PC-9 (cell line): ENCODE data around the gene NCS1. TPM values are rescaled to one million over a fixed set of nuclear protein-coding genes. Genes with fewer than 3 reads are reported as not detected.

Experiments used
- BruUV-seq: library from RNA; stranded (reverse); fragments of 400-500 nt; replicated peaks from 2 replicates; lab custom pipeline; 2021; lab: Mats Ljungman, UMichigan
- CTCF ChIA-PET: fragments of 300-600 bp; sonication (Branson Sonifier 250); formaldehyde crosslinking; loops from one replicate; lab custom pipeline; 2022; ENCODE audit warnings: antibody characterized with exemption; lab: Charles Lee
- POLR2A ChIA-PET: fragments of 300-600 bp; sonication (Branson Sonifier 250); formaldehyde crosslinking; loops from one replicate; lab custom pipeline; 2022; ENCODE audit warnings: antibody characterized with exemption; ENCODE audit not compliant: unreplicated experiment; lab: Charles Lee
- DNase-seq, 2 experiments: peaks; one replicate each; pipeline versions ENCODE4 v3.0.0 to v3.0.0-alpha.2; 2015 to 2022; ENCODE audit warnings: mixed read lengths in 1 of 2
- H2AFZ ChIP-seq: fragments of 200-600 bp; sonication (generic); 2 replicates; pipeline ENCODE4 v1.8.1; 2017; ENCODE audit warnings: antibody characterized with exemption
- H3F3A ChIP-seq: fragments of 200-600 bp; sonication (generic); 2 replicates; pipeline ENCODE4 v1.8.1; 2017; ENCODE audit warnings: antibody characterized with exemption, mild to moderate bottlenecking, low read depth; ENCODE audit not compliant: insufficient read depth
- H3K27ac ChIP-seq: fragments of 200-600 bp; sonication (generic); 2 replicates; pipeline ENCODE4 v1.6.1; 2016; ENCODE audit warnings: mixed run types
- H3K27me3 ChIP-seq: fragments of 200-600 bp; sonication (generic); 2 replicates; pipeline ENCODE4 v1.6.1; 2016; ENCODE audit warnings: low read depth, mixed run types; ENCODE audit not compliant: insufficient read depth
- H3K36me3 ChIP-seq: fragments of 200-600 bp; sonication (generic); 2 replicates; pipeline ENCODE4 v1.6.1; 2016; ENCODE audit warnings: low read depth, mixed run types
- H3K4me1 ChIP-seq: fragments of 200-600 bp; sonication (generic); replicated peaks from 2 replicates; pipeline ENCODE4 v1.6.1; 2016; ENCODE audit warnings: mixed run types; ENCODE audit not compliant: insufficient read depth
- H3K4me2 ChIP-seq: fragments of 200-600 bp; sonication (generic); 2 replicates; pipeline ENCODE4 v1.6.1; 2017; ENCODE audit warnings: mixed run types
- H3K4me3 ChIP-seq: fragments of 200-600 bp; sonication (generic); 2 replicates; pipeline ENCODE4 v1.6.1; 2016; ENCODE audit warnings: mixed run types
- H3K79me2 ChIP-seq: fragments of 200-600 bp; sonication (generic); 2 replicates; pipeline ENCODE4 v1.6.1; 2017; ENCODE audit warnings: low read depth, mixed run types
- H3K9me2 ChIP-seq: fragments of 200-600 bp; sonication (generic); 2 replicates; pipeline ENCODE4 v1.8.1; 2017; ENCODE audit warnings: mild to moderate bottlenecking; ENCODE audit not compliant: insufficient read depth
- H3K9me3 ChIP-seq: fragments of 200-600 bp; sonication (generic); 2 replicates; pipeline ENCODE4 v1.8.1; 2016; ENCODE audit warnings: low read depth; ENCODE audit not compliant: insufficient read depth
- H4K20me1 ChIP-seq: fragments of 200-600 bp; sonication (generic); 2 replicates; pipeline ENCODE4 v1.8.1; 2017; ENCODE audit not compliant: insufficient read depth
- EZH2 ChIP-seq: fragments of 200-600 bp; sonication (generic); IDR thresholded peaks from 2 replicates; pipeline ENCODE4 v1.8.0; 2017; ENCODE audit warnings: antibody characterized with exemption, low read depth
- intact Hi-C: fragments of 100-400 bp; cut with micrococcal nuclease; formaldehyde crosslinking; loops from one replicate; pipeline ENCODE4 v1.10.0; 2022; ENCODE audit not compliant: unreplicated experiment
- total RNA-seq: library from RNA; stranded (reverse); gene quantifications from 2 replicates; pipeline ENCODE4 v1.2.3, GENCODE V29; 2021
- TF ChIP-seq, protein P1 (sequence below): fragments of 200-600 bp; sonication (generic); conservative IDR thresholded peaks from 2 replicates; pipeline ENCODE4 v1.6.1; 2017; ENCODE audit warnings: mixed run types, antibody characterized with exemption, mild to moderate bottlenecking, moderate library complexity

The NCS1 gene
- total RNA-seq, 1 experiment from 2014 or later, result 59.2 TPM

DNA sequence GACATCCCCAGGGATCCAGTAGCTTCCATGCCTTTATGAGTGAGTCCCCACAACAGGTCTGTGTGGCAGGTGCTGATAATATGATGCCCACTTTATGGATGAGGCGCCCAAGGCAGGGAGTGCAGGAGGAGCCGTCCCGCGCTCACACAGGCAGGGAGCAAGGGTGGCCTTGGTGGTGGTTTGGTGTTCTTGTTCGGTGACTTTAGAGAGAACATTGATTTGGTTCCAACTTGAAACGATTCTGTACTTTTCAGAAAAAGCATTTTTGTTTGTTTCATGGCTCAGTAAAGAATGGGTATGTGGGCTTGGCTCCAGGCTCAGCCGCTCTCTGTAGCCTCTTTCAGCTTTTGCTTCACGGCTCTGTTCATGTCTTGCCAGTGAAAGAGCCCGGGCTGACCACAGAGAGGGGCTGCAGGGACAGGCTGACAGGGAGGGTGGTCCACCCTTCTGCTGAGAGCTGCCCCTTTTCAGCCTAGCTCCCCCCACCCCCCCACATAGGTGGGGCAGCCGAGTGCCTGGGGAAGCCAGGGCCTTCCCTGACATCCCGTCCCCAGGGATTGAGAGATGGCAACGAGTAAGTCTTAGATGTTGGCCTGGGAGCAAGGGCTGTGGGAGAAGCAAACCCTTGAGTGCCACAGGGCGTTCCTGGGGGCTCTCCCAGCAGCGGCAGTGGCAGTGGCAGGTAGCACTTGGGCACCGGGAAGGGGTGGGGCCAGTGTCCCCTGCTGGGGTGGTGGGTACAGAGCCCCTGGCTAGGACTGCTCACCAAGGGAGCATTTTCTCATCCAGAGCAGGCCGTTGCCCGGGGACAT is 28.0 kb downstream of the NCS1 start:
- H3K36me3 ChIP-seq, result no peaks in the 10 kb centered on the region
- no peaks in the 10 kb centered on the region for H3K79me2 ChIP-seq
- no peak for DNase-seq

DNA sequence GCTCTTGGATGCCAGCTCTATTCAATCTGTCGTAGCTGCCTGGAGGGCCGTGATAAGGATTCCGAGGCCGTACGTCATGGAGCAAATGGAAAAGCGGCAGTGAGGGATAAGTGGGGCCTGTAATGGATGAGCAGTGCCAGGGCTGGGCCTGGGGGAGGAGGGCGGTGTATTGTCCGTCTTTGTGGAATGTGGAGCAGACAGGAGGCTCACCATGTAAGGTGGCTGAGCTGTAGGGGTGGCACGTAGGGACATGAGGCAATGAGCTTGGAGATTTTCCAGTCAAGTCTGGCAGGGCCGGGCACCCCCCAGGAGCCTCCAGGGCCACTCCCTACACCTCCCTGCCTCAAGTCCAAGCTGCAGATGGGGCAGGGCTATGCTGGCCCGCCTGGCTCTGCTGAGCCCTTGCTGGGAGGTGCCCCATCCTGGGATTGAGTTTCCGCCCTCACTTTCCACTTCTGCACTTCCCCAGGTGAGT is 29.2 kb downstream of the NCS1 start:
- POLR2A ChIA-PET, result no interaction called here
- BruUV-seq, result no TSS peak
- peaks cover 2% of the 10 kb centered on the region; the same call in 1 of the 2 replicates for H4K20me1 ChIP-seq

More for the DNA sequence above, 28.0 kb downstream of the NCS1 start:
- CTCF ChIA-PET, result no interaction called here
- no peak overlapping the region for H2AFZ ChIP-seq
- peaks cover 4% of the 10 kb centered on the region; the same call in 1 of the 2 replicates for H4K20me1 ChIP-seq
- H3K27me3 ChIP-seq, result no peaks in the 10 kb centered on the region
- TF ChIP-seq EZH2, result no peak
- TF ChIP-seq, protein P1, sequence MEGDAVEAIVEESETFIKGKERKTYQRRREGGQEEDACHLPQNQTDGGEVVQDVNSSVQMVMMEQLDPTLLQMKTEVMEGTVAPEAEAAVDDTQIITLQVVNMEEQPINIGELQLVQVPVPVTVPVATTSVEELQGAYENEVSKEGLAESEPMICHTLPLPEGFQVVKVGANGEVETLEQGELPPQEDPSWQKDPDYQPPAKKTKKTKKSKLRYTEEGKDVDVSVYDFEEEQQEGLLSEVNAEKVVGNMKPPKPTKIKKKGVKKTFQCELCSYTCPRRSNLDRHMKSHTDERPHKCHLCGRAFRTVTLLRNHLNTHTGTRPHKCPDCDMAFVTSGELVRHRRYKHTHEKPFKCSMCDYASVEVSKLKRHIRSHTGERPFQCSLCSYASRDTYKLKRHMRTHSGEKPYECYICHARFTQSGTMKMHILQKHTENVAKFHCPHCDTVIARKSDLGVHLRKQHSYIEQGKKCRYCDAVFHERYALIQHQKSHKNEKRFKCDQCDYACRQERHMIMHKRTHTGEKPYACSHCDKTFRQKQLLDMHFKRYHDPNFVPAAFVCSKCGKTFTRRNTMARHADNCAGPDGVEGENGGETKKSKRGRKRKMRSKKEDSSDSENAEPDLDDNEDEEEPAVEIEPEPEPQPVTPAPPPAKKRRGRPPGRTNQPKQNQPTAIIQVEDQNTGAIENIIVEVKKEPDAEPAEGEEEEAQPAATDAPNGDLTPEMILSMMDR, result no peak
- intact Hi-C loops, result no loop called here
- no peaks in the 10 kb centered on the region for H3K9me2 ChIP-seq
- no peak overlapping the region for H3K27ac ChIP-seq
- POLR2A ChIA-PET, result interaction anchor here (0.7 kb wide), 2 partner anchors 18 to 289 kb away, joined by 6 to 10 read pairs; no protein-coding TSS in a partner anchor
- H3K4me1 ChIP-seq, result no peaks in the 10 kb centered on the region
- H3K4me2 ChIP-seq, result no peak overlapping the region
- H3K9me3 ChIP-seq, result no peaks in the 10 kb centered on the region
- no peak overlapping the region for H3K4me3 ChIP-seq
- H3F3A ChIP-seq, result no peaks in the 10 kb centered on the region
- no TSS peak for BruUV-seq

DNA sequence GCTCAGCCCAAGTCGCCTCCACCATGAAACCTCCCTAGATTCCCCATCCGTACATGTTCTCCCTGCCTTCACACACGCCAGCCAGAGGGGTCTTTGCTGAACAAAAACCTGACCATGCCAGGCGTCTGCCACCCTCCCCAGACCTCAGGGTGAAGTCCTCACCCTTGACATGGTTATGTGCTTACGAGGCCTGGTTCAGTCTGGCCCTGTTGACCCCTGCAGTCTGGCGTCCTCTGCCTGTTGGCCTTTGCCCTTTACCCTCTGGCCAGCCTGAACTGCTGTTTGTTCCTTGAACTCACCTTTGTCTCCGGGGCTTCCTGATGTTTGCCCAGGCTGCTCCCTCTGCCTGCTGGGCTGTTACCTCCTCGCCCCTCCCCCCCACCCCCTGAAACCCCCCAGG is 29.8 kb downstream of the NCS1 start:
- TF ChIP-seq, protein P1, result no peak
- TF ChIP-seq EZH2, result no peak
- Histone ChIP-seq H3F3A (no peaks in the 10 kb centered on the region), H3K9me3 (no peaks in the 10 kb centered on the region), H3K27me3 (no peaks in the 10 kb centered on the region), H3K36me3 (no peaks in the 10 kb centered on the region), H3K9me2 (no peaks in the 10 kb centered on the region), H3K4me1 (no peaks in the 10 kb centered on the region), H3K79me2 (no peaks in the 10 kb centered on the region), H3K27ac (no peak overlapping the region), H4K20me1 (no peaks in the 10 kb centered on the region; the same call in 1 of the 2 replicates), H3K4me3 (no peak overlapping the region), H2AFZ (no peak overlapping the region), H3K4me2 (no peak overlapping the region)
- ChIA-PET POLR2A (no interaction called here), CTCF (no interaction called here)
- no peak for DNase-seq
- no TSS peak for BruUV-seq
- intact Hi-C loops, result no loop called here

More for the DNA sequence above, 29.2 kb downstream of the NCS1 start:
- TF ChIP-seq EZH2, result no peak
- TF ChIP-seq, protein P1, result no peak
- no peaks in the 10 kb centered on the region for H3K9me2 ChIP-seq
- no peak for DNase-seq
- no peaks in the 10 kb centered on the region for H3K79me2 ChIP-seq
- intact Hi-C loops, result no loop called here
- H3F3A ChIP-seq, result no peaks in the 10 kb centered on the region
- no peak overlapping the region for H2AFZ ChIP-seq
- H3K36me3 ChIP-seq, result no peaks in the 10 kb centered on the region
- CTCF ChIA-PET, result no interaction called here
- no peak overlapping the region for H3K27ac ChIP-seq
- H3K4me1 ChIP-seq, result no peaks in the 10 kb centered on the region
- no peaks in the 10 kb centered on the region for H3K9me3 ChIP-seq
- H3K27me3 ChIP-seq, result no peaks in the 10 kb centered on the region
- no peak overlapping the region for H3K4me2 ChIP-seq
- no peak overlapping the region for H3K4me3 ChIP-seq
